ENCODE measurements around the gene PKNOX2.

GRCh38 chr11:125282596-125282914 lies 118.0 kb downstream of the PKNOX2 start:
- no peak for TF ChIP-seq CTCF (IDR thresholded peaks at IDR 0.05 in 2 of 3, conservative IDR thresholded peaks at IDR 0.05 in 1 of 3; ENCODE audit: insufficient read depth in 2 of 3, low read depth in 1 of 3, low read length in 3 of 3)
- no peak for TF ChIP-seq EZH2 (IDR thresholded peaks at IDR 0.05; ENCODE audit: borderline replicate concordance, low read depth, low read length)
- no peak for TF ChIP-seq USF1 (CRISPR knock-in tag; IDR thresholded peaks at IDR 0.05)
- no peak for TF ChIP-seq HDAC6 (IDR thresholded peaks at IDR 0.05; ENCODE audit: low read depth, low read length)
- no peak for TF ChIP-seq EP400 (IDR thresholded peaks at IDR 0.05)
